ENCODE measurements around the gene SDF4.

SDF4 gene

DNA sequence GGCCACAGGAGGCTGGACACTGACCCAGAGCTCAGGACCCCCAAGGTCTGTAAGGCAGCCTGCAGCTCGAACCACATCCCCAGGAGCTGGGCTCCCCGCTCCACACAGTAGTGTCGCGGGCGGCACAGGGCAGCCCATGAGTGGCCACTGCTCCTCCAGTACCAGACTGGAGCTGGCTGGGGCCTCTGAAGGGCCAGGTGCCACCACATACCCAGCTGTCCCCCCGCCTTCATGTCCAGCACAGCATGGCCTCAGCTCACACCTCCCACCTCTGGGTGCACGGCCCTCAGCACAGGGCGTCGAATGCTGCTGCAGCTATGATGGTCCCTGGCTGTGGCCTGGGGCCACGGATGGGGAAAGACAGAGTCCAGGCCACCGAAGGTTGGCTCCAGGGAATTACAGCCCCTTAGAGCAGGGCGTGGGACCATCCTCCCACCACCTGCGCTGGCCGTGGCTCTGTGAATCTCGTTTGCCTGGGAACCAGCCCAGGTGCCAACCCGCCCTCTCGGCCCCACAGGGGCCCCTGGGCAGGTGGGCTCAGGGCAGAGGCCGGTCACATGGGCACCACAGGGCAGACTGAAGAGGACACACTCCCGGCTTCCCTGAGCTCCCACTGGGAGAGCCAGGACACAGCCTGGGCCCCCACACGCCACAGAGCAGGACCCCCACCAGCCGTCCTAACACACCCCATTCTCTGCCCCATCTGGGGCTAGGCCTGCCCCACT, 15.8 kb downstream of the SDF4 start:
- ATAC-seq (ENCODE audit: low read depth) (no peak), DNase-seq (ENCODE audit: low spot score) (no peak)
- Histone ChIP-seq H3K27ac (ENCODE audit: poor library complexity, severe bottlenecking) (no peak overlapping the region), H3K36me3 (ENCODE audit: low read depth) (peaks cover 26% of the 10 kb centered on the region), H3K9me3 (ENCODE audit: severe bottlenecking) (no peaks in the 10 kb centered on the region), H3K4me3 (ENCODE audit: severe bottlenecking) (no peak overlapping the region), H3K4me1 (ENCODE audit: insufficient read depth, poor library complexity, severe bottlenecking) (peaks cover 6% of the 10 kb centered on the region), H3K27me3 (ENCODE audit: insufficient read depth, poor library complexity, severe bottlenecking) (no peaks in the 10 kb centered on the region)
- TF ChIP-seq, protein P1, sequence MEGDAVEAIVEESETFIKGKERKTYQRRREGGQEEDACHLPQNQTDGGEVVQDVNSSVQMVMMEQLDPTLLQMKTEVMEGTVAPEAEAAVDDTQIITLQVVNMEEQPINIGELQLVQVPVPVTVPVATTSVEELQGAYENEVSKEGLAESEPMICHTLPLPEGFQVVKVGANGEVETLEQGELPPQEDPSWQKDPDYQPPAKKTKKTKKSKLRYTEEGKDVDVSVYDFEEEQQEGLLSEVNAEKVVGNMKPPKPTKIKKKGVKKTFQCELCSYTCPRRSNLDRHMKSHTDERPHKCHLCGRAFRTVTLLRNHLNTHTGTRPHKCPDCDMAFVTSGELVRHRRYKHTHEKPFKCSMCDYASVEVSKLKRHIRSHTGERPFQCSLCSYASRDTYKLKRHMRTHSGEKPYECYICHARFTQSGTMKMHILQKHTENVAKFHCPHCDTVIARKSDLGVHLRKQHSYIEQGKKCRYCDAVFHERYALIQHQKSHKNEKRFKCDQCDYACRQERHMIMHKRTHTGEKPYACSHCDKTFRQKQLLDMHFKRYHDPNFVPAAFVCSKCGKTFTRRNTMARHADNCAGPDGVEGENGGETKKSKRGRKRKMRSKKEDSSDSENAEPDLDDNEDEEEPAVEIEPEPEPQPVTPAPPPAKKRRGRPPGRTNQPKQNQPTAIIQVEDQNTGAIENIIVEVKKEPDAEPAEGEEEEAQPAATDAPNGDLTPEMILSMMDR (IDR thresholded peaks at IDR 0.05; ENCODE audit: poor library complexity, severe bottlenecking), result no peak

DNA sequence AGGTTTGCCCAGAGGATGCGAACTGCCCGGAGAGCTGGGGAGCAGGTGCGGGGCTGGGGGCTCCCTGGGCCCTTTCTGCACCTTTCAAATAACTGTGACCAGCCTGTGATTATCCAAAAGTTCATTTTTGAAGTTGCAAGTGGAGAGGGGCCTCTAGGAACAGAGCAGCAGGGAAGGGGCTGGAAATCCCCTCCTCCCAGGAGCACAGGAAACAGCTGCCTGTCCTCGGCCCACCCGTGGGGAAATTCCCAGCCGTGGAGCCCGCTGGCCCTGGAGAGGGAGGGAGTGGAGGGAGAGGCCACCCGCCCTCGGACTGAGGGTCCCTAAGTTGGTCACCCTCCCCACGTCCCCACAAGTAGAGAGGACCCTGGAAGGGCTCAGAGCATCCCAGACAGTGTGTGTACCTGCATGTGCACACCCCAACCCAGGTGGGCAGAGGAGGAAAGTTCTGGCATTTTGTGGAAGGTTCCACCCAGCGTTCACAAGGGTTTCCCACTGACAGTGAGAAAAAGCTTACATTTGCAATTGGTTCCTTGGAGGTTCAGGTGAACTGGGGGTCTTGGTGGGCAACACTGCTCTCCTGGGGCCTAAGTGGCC, 16.6 kb downstream of the SDF4 start:
- no peaks in the 10 kb centered on the region for H3K9me3 ChIP-seq (ENCODE audit: severe bottlenecking)
- ATAC-seq (ENCODE audit: low read depth), result no peak
- TF ChIP-seq, protein P1 (IDR thresholded peaks at IDR 0.05; ENCODE audit: poor library complexity, severe bottlenecking), result no peak
- H3K27ac ChIP-seq (ENCODE audit: poor library complexity, severe bottlenecking), result no peak overlapping the region
- no peak overlapping the region for H3K4me3 ChIP-seq (ENCODE audit: severe bottlenecking)
- peaks cover 19% of the 10 kb centered on the region for H3K36me3 ChIP-seq (ENCODE audit: low read depth)
- H3K4me1 ChIP-seq (ENCODE audit: insufficient read depth, poor library complexity, severe bottlenecking), result peaks cover 6% of the 10 kb centered on the region
- H3K27me3 ChIP-seq (ENCODE audit: insufficient read depth, poor library complexity, severe bottlenecking), result no peaks in the 10 kb centered on the region
- DNase-seq (ENCODE audit: low spot score), result no peak

DNA sequence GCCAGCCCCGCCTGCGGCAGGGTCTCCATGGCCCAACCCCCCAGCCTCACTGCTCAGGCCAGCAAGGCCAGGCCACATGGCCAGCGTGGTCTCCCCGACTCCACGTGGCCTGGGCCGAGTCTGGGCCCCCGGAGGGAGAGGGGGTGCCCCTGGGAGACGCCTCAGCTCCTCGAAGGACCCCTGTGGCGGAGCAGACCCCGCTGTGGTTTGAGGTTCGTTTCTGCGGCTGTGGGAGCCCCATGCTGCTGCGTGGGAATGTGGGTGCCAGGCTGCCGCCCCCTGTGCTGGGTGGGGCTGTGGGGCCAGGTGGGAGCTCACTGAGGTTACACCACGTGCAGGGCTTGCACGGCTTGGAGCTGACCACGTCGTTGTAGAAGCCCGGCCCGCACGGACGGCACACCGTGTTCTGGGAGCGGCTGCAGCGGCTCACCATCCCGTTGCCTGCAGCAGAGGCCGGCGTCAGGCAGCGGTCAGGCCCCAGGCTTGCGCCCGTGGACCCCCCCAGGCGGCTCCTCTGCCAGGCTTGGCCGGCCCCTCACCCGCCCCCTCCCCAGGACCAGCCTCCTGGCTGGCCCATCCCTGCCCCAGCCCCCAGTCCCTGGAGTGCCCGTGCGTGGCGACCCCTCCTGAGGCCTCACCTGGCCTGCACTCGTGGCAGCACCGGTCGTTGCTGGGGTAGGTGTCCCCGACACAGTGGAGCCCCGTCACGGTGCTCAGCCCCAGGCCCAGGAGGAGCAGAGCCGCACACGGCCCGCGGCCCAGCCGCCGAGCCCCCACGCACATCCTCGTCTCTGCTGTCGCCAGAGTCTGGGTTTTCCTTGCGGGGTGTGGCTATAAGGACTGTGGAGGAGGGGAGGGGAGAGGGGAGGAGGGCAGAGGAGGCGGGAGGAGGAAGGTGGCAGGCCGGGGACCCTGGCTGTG, 18.2 kb downstream of the SDF4 start, which contains the start of gene TNFRSF4:
Gene TNFRSF4 (minus strand): TSS at position 809 of the 921 bp plus-strand sequence. CDS start 26 bp downstream, at position 783.
- H3K27me3 ChIP-seq (ENCODE audit: insufficient read depth, poor library complexity, severe bottlenecking), result no peaks in the 10 kb centered on the region
- peaks cover 18% of the 10 kb centered on the region for H3K36me3 ChIP-seq (ENCODE audit: low read depth)
- H3K4me1 ChIP-seq (ENCODE audit: insufficient read depth, poor library complexity, severe bottlenecking), result peaks cover 6% of the 10 kb centered on the region
- H3K27ac ChIP-seq (ENCODE audit: poor library complexity, severe bottlenecking), result no peak within 1 kb of the TSS
- no peak within 1 kb of the TSS for H3K4me3 ChIP-seq (ENCODE audit: severe bottlenecking)
- H3K9me3 ChIP-seq (ENCODE audit: severe bottlenecking), result no peaks in the 10 kb centered on the region
- ATAC-seq (ENCODE audit: low read depth) (no peak), DNase-seq (ENCODE audit: low spot score) (no peak)
- TF ChIP-seq, protein P1 (IDR thresholded peaks at IDR 0.05; ENCODE audit: poor library complexity, severe bottlenecking), result no peak

DNA sequence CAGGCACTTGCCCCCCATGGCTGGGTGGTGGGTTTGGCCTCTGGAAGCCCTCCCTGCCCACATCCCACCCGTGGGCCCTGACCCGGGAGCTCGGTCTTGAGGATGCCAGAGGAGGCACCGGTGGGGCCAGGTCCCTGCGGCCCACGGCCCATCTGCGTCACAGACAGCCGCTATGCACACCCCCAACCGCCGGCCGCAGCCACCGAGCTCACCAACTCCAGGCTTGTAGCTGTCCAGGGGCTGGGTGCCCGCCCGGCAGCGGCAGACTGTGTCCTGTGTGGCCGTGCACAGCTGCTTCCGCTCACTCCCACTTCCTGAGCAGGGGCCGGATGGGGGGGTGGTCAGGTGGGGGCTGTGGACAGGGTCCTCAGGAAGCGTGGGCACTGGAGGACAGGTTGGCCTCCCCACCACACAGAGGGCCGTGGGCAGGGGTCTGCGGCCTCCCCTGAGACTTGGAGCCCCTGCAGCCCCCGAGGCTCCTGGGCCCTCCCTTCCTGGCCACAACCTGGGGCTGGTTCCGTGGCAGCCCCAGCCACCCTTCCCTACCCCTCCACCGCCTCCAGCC, 18.9 kb downstream of the SDF4 start:
- ATAC-seq (ENCODE audit: low read depth) (no peak), DNase-seq (ENCODE audit: low spot score) (no peak)
- peaks cover 4% of the 10 kb centered on the region for H3K4me1 ChIP-seq (ENCODE audit: insufficient read depth, poor library complexity, severe bottlenecking)
- TF ChIP-seq, protein P1 (IDR thresholded peaks at IDR 0.05; ENCODE audit: poor library complexity, severe bottlenecking), result no peak
- no peak overlapping the region for H3K27ac ChIP-seq (ENCODE audit: poor library complexity, severe bottlenecking)
- peaks cover 10% of the 10 kb centered on the region for H3K36me3 ChIP-seq (ENCODE audit: low read depth)
- no peak overlapping the region for H3K4me3 ChIP-seq (ENCODE audit: severe bottlenecking)
- H3K9me3 ChIP-seq (ENCODE audit: severe bottlenecking), result no peaks in the 10 kb centered on the region
- H3K27me3 ChIP-seq (ENCODE audit: insufficient read depth, poor library complexity, severe bottlenecking), result no peaks in the 10 kb centered on the region
